CD4-positive, CD25-positive, alpha-beta regulatory T cell (primary cell): ENCODE results near the gene SMOC2. TPM values are rescaled to one million over a fixed set of nuclear protein-coding genes. Genes with fewer than 3 reads are reported as not detected.

Experiments
- ATAC-seq, 2 donors: fragments of 150-1000 bp; cut with Tn5 transposase; one replicate each; pipeline ENCODE4 v1.10.0; 2021; ENCODE audit warnings: low read depth in 2 of 2, moderate number of reproducible peaks in 2 of 2, moderate library complexity in 1 of 2
- DNase-seq, 3 donors: peaks; one replicate each; pipeline versions ENCODE4 v3.0.0 to v3.0.0-alpha.2; 2012 to 2022; ENCODE audit warnings: mixed read lengths in 1 of 3
- H3K27ac ChIP-seq: one replicate; pipeline ENCODE4 v1.7.0; 2013; ENCODE audit warnings: mild to moderate bottlenecking, low read length; ENCODE audit not compliant: insufficient read depth, poor library complexity, severe bottlenecking
- H3K27me3 ChIP-seq: one replicate; pipeline ENCODE4 v1.7.0; 2013; ENCODE audit warnings: low read length; ENCODE audit not compliant: control insufficient read depth, insufficient read depth
- H3K36me3 ChIP-seq: one replicate; pipeline ENCODE4 v1.7.0; 2013; ENCODE audit warnings: mild to moderate bottlenecking, low read length, moderate library complexity; ENCODE audit not compliant: control insufficient read depth, insufficient read depth
- H3K4me1 ChIP-seq: 2 replicates; pipeline ENCODE4 v1.7.0; 2013; ENCODE audit warnings: mild to moderate bottlenecking, low read length; ENCODE audit not compliant: insufficient read depth, control insufficient read depth, poor library complexity, severe bottlenecking
- H3K4me3 ChIP-seq: one replicate; pipeline ENCODE4 v1.7.0; 2013; ENCODE audit warnings: low read depth, mild to moderate bottlenecking, low read length, moderate library complexity
- H3K9me3 ChIP-seq, 2 experiments: 1 replicate in 1 of 2; 2 replicates in 1 of 2; pipeline ENCODE4 v1.7.0; 2013; ENCODE audit warnings: low read length in 2 of 2, mild to moderate bottlenecking in 1 of 2, moderate library complexity in 1 of 2; ENCODE audit not compliant: control insufficient read depth in 2 of 2
- H3K27ac Mint-ChIP-seq, 3 donors: one replicate each; pipeline ENCODE4 v1.8.0; 2020 to 2022; ENCODE audit warnings: mild to moderate bottlenecking in 3 of 3, mixed read lengths in 3 of 3, moderate library complexity in 2 of 3
- H3K27me3 Mint-ChIP-seq: one replicate; pipeline ENCODE4 v1.8.0; 2022; ENCODE audit warnings: mild to moderate bottlenecking, mixed read lengths
- H3K36me3 Mint-ChIP-seq: one replicate; pipeline ENCODE4 v1.8.0; 2020; ENCODE audit warnings: mixed read lengths
- H3K4me1 Mint-ChIP-seq, 4 donors: one replicate each; pipeline ENCODE4 v1.8.0; 2020 to 2022; ENCODE audit warnings: mixed read lengths in 4 of 4, mild to moderate bottlenecking in 1 of 4
- H3K4me3 Mint-ChIP-seq, 4 donors: one replicate each; pipeline ENCODE4 v1.8.0; 2020 to 2022; ENCODE audit warnings: mild to moderate bottlenecking in 4 of 4, mixed read lengths in 4 of 4, moderate library complexity in 3 of 4
- H3K9me3 Mint-ChIP-seq, 7 donors: one replicate each; pipeline ENCODE4 v1.8.0; 2020 to 2022; ENCODE audit warnings: mixed read lengths in 7 of 7, mild to moderate bottlenecking in 3 of 7, moderate library complexity in 2 of 7
- polyA plus RNA-seq, 4 donors: library from polyadenylated mRNA; unstranded; fragments of 300-500 nt; fragmentation: Illumina TruSeq; gene quantifications; one replicate each; pipeline ENCODE4 v1.2.3, GENCODE V29; 2021
- total RNA-seq: library from RNA; stranded (reverse); gene quantifications from one replicate; pipeline ENCODE4 v1.2.3, GENCODE V29; 2022

Gene SMOC2
- total and polyA plus RNA-seq, 5 donors from 2014 or later, result not detected

- H3K36me3 Mint-ChIP-seq, result no peaks in the 10 kb centered on the region
- no peak overlapping the region for H3K27ac Mint-ChIP-seq
- ATAC-seq, result no peak
- peaks cover 0 to 3% (median 0%) of the 10 kb centered on the region in 4 donors for H3K4me1 Mint-ChIP-seq
- Histone ChIP-seq H3K27me3 (no peaks in the 10 kb centered on the region), H3K9me3 (peaks cover 0 to 3% of the 10 kb centered on the region in 2 experiments), H3K4me1 (no peaks in the 10 kb centered on the region), H3K4me3 (no peak overlapping the region), H3K36me3 (no peaks in the 10 kb centered on the region), H3K27ac (no peak overlapping the region)
- H3K4me3 Mint-ChIP-seq, result no peak overlapping the region
- peaks cover 0 to 4% (median 0%) of the 10 kb centered on the region in 7 donors for H3K9me3 Mint-ChIP-seq
- H3K27me3 Mint-ChIP-seq, result no peaks in the 10 kb centered on the region
- DNase-seq, result no peak
Measured at GRCh38 chr6:168598251-168599117, 157.5 kb downstream of the SMOC2 start.

- Histone ChIP-seq H3K4me3 (no peak overlapping the region), H3K9me3 (peaks cover 0 to 3% of the 10 kb centered on the region in 2 experiments), H3K36me3 (no peaks in the 10 kb centered on the region), H3K27me3 (no peaks in the 10 kb centered on the region), H3K4me1 (no peaks in the 10 kb centered on the region), H3K27ac (no peak overlapping the region)
- Mint-ChIP-seq H3K9me3 (peaks cover 0 to 4% (median 0%) of the 10 kb centered on the region in 7 donors), H3K4me3 (no peak overlapping the region), H3K4me1 (peaks cover 0 to 3% (median 0%) of the 10 kb centered on the region in 4 donors), H3K27me3 (no peaks in the 10 kb centered on the region), H3K36me3 (no peaks in the 10 kb centered on the region), H3K27ac (no peak overlapping the region)
- DNase-seq (no peak), ATAC-seq (no peak)
Measured at GRCh38 chr6:168599118-168599494, 158.1 kb downstream of the SMOC2 start.

- H3K4me1 ChIP-seq, result no peaks in the 10 kb centered on the region
- Mint-ChIP-seq H3K4me1 (peaks cover 0 to 3% (median 0%) of the 10 kb centered on the region in 4 donors), H3K4me3 (no peak overlapping the region), H3K27me3 (no peaks in the 10 kb centered on the region), H3K27ac (no peak overlapping the region), H3K36me3 (no peaks in the 10 kb centered on the region), H3K9me3 (peaks cover 0 to 4% (median 0%) of the 10 kb centered on the region in 7 donors)
- H3K36me3 ChIP-seq, result no peaks in the 10 kb centered on the region
- DNase-seq (no peak), ATAC-seq (no peak)
- H3K4me3 ChIP-seq, result no peak overlapping the region
- no peaks in the 10 kb centered on the region for H3K27me3 ChIP-seq
- peaks cover 0 to 3% of the 10 kb centered on the region in 2 experiments for H3K9me3 ChIP-seq
- no peak overlapping the region for H3K27ac ChIP-seq
Measured at GRCh38 chr6:168599769-168600330, 158.9 kb downstream of the SMOC2 start.

GRCh38 chr6:168600381-168600780, 159.4 kb downstream of the SMOC2 start:
- H3K9me3 ChIP-seq, result no peaks in the 10 kb centered on the region
- no peak for DNase-seq
- H3K27me3 ChIP-seq, result no peaks in the 10 kb centered on the region
- H3K9me3 Mint-ChIP-seq, result peaks cover 0 to 4% (median 0%) of the 10 kb centered on the region in 7 donors
- no peak for ATAC-seq
- H3K4me3 ChIP-seq, result no peak overlapping the region
- H3K36me3 Mint-ChIP-seq, result no peaks in the 10 kb centered on the region
- H3K27ac Mint-ChIP-seq, result no peak overlapping the region
- no peaks in the 10 kb centered on the region for H3K4me1 ChIP-seq
- H3K27ac ChIP-seq, result no peak overlapping the region
- peaks cover 0 to 3% (median 0%) of the 10 kb centered on the region in 4 donors for H3K4me1 Mint-ChIP-seq
- no peak overlapping the region for H3K4me3 Mint-ChIP-seq
- H3K36me3 ChIP-seq, result no peaks in the 10 kb centered on the region
- H3K27me3 Mint-ChIP-seq, result no peaks in the 10 kb centered on the region

GRCh38 chr6:168601111-168601510, 160.1 kb downstream of the SMOC2 start:
- no peaks in the 10 kb centered on the region for H3K36me3 Mint-ChIP-seq
- ATAC-seq (no peak), DNase-seq (no peak)
- H3K27ac Mint-ChIP-seq, result no peak overlapping the region
- Histone ChIP-seq H3K27me3 (no peaks in the 10 kb centered on the region), H3K4me3 (no peak overlapping the region), H3K4me1 (no peaks in the 10 kb centered on the region), H3K27ac (no peak overlapping the region), H3K36me3 (no peaks in the 10 kb centered on the region), H3K9me3 (no peaks in the 10 kb centered on the region)
- peaks cover 0 to 3% (median 0%) of the 10 kb centered on the region in 4 donors for H3K4me1 Mint-ChIP-seq
- no peaks in the 10 kb centered on the region for H3K27me3 Mint-ChIP-seq
- H3K9me3 Mint-ChIP-seq, result peaks cover 0 to 4% (median 0%) of the 10 kb centered on the region in 7 donors
- H3K4me3 Mint-ChIP-seq, result no peak overlapping the region

GRCh38 chr6:168601546-168601945, 160.6 kb downstream of the SMOC2 start:
- H3K27ac Mint-ChIP-seq, result no peak overlapping the region
- Histone ChIP-seq H3K9me3 (no peaks in the 10 kb centered on the region), H3K36me3 (no peaks in the 10 kb centered on the region), H3K27ac (no peak overlapping the region), H3K4me1 (no peaks in the 10 kb centered on the region), H3K4me3 (no peak overlapping the region), H3K27me3 (no peaks in the 10 kb centered on the region)
- H3K36me3 Mint-ChIP-seq, result no peaks in the 10 kb centered on the region
- DNase-seq, result no peak
- peaks cover 0 to 2% (median 0%) of the 10 kb centered on the region in 4 donors for H3K4me1 Mint-ChIP-seq
- peaks cover 0 to 4% (median 0%) of the 10 kb centered on the region in 7 donors for H3K9me3 Mint-ChIP-seq
- no peak overlapping the region for H3K4me3 Mint-ChIP-seq
- ATAC-seq, result no peak
- H3K27me3 Mint-ChIP-seq, result no peaks in the 10 kb centered on the region

GRCh38 chr6:168602576-168602975, 161.6 kb downstream of the SMOC2 start:
- DNase-seq, result no peak
- ATAC-seq, result no peak
- Histone ChIP-seq H3K36me3 (no peaks in the 10 kb centered on the region), H3K4me1 (no peaks in the 10 kb centered on the region), H3K27me3 (no peaks in the 10 kb centered on the region), H3K4me3 (no peak overlapping the region), H3K27ac (no peak overlapping the region), H3K9me3 (no peaks in the 10 kb centered on the region)
- no peak overlapping the region for H3K4me3 Mint-ChIP-seq
- H3K27me3 Mint-ChIP-seq, result no peaks in the 10 kb centered on the region
- H3K9me3 Mint-ChIP-seq, result peaks cover 0 to 2% (median 0%) of the 10 kb centered on the region in 7 donors
- no peak overlapping the region for H3K27ac Mint-ChIP-seq
- H3K36me3 Mint-ChIP-seq, result no peaks in the 10 kb centered on the region
- H3K4me1 Mint-ChIP-seq, result no peaks in the 10 kb centered on the region
